ENCODE data around the gene CAMKV. TPM values are rescaled to one million over a fixed set of nuclear protein-coding genes. Genes with fewer than 3 reads are reported as not detected.

Gene CAMKV
- total RNA-seq, 1 experiment from 2014 or later, result not detected

DNA sequence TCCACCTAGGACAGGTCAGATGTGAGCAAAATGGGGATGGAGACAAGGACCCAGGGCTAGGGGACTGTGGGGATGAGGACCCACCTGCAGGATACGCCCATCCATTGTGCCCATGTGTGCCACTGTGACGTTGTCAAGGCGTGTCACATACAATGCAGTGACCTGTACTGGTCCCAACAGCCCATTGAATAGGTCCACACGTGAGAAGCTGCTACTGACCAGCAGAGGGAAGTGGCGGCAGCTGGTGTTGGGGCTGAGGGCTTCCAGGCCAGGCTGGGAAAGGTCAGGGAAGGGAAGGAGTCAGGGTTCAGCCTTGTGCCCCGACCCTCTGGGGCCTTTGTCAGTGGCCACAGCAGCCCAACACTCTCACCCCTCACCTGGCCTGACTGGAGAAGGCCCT is 29.3 kb upstream of the CAMKV start:
- no peak for DNase-seq (ENCODE audit: low spot score)

DNA sequence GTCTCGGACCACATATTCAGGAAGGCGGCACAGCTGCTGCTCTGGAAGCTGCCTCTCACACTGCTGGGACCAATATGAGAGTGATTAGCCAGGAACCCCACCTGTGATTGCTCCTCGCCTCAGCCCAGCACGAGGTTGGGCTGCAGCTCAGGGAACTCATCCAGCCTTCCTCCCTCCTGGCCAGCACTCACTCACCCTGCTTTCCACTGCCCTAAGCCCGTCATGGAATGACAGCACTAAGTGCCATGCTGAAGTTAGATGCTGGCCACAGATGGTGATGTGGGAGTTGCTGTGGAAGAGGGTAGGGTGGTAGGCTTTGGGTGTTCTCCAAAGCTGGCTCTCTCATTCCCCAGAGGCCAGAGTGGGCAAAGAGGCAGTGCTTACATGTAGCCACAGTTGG is 26.6 kb upstream of the CAMKV start:
- no peak for DNase-seq (ENCODE audit: low spot score)

DNA sequence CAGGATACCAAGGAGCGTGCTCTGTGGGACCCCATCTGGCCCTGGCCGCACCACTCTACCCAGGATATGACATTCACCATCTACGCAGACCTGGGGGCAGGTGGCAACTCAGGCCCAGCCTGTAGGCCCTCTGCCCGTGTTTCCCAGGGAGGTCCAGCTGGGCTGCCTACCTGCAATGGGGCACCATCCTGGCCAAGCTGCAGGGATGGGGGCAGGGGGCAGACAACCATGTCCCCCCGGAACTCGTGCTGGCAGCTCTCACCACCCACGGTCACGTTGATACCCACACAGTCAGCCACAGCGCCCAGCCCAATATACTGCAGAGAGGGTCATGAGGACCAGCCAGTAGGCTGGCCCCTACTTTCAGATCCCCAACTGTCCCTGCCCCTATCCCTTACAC is 26.1 kb upstream of the CAMKV start:
- DNase-seq (ENCODE audit: low spot score), result no peak

DNA sequence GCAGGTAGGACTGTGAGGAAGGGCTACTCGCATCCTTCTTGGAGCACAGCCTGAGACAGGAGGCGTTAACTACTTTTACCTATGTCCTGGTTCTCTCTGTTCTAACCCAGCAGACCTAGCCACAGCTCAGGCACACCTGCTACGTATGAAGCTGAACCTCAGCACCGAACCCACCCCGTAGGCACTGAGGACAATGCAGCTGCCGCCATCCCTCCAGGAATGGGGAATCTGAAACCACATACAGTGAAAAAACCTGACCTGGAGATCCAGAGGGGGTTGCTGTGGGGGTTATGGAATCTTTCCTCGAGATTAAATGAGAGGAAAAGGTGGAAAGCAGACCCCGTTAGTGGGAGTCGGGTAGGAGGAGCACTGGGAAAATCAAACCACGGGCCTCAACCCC is 19.6 kb upstream of the CAMKV start:
- DNase-seq (ENCODE audit: low spot score), result no peak

DNA sequence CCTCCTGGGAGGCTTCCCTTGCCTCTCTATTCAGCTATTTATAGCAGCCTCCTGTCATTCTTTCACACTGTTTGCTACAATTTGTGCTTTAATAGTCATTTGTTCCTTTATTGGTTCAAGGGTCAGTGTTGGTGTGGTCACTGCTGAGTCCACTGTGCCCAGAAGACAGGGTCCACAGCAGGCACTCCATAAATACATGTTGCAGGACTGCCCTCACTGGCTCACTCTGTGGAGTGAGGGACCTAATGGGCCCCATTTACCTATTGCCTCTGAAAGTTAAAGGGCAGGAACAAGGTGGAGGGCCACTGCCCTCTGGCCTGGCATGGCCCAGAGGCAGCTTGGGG is 17.2 kb upstream of the CAMKV start:
- DNase-seq (ENCODE audit: low spot score), result no peak

DNA sequence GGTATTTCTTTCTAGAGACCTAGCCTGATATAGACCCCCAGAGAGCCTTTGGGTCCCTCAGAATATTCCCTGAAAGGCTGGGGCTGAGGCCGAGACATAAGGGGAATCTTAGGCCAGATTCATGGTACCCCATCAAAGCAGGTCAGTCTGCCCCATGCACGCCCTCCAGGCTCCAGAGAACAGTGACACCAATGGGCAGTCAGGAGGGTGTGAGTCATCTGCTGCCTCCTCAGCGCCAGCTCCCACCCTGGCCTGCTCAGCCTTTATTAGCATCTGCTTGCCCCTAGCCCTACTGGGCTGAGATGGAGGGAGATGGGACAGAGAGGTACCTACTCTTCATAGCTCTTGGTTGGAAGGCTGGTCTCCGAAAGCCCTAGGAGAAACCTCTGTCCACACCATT is 14.3 kb upstream of the CAMKV start:
- DNase-seq (ENCODE audit: low spot score), result no peak

DNA sequence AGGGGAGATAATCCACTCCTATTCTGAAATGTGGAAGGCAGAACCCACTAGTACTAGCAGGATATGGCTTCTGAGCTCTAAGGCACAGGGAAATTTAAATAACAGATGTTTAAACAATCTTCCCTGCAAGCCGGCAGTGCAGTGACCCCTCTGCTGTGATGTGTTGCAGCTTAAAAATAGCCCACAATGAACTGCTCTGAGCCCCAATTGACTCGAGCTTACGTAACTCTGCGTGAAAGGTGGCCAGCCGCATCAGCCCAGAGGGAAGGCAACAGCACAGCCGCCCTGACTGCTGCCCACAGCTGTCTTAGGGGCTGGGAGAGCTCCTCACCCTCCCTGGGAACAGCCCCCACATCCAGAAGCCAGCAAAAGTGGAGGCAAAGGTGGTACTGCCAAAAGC is 12.5 kb upstream of the CAMKV start:
- DNase-seq (ENCODE audit: low spot score), result no peak

DNA sequence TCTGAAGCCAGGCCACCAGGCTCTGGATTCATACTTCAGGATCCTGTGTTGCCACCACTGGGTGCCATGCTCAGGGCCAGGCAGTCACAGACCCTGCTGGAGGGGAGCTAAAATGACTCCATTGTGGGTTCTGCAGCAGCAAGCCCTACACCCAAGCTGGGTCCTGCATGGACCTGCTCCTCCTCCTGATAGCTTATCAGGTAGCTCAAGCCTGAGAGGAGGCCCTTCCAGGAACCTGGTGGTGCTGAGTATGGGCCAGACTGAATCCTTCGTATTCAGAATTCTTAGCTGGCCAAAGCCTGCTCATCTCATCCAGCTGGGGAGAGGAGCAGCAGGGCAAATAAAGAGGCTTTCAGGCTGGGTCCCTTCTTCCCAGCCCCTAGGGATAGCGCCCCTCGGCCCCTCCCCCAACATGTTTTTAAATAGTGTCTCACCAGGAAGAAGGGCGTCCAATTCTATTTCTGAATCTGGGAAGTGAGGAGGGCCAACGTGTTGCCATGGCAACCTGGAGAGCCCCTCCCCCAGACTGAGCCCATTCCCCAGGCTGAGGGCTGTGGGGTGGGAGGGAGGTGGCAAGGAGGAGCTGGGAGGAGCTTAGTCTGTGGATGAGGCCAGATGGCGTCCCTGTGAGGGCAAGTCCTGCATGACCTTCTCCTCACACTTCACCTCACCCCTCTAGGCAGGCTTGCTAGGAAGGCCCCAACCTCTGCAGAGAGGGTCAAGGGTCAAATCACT is 11.0 kb upstream of the CAMKV start:
- no peak for DNase-seq (ENCODE audit: low spot score)

DNA sequence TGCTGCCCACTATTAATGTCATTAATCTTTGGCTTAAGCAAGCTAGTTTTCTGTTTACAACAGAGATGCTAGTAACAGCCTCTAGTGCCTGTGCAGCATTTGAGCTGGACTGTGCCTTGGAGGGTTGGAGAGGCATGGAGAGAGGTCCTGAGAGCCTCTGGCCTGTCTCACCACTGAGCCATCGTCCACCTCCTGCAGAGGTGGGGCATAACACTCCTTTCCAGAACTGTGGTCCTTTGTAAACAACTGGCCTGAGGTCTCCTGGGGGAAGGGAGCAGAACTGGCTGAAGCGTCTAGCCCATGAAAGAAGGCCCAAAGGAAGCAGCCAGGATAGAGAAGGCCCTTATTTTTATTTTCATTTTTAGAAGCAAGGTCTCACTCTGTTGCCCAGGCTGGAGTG is 10.0 kb upstream of the CAMKV start:
- no peak for DNase-seq (ENCODE audit: low spot score)

DNA sequence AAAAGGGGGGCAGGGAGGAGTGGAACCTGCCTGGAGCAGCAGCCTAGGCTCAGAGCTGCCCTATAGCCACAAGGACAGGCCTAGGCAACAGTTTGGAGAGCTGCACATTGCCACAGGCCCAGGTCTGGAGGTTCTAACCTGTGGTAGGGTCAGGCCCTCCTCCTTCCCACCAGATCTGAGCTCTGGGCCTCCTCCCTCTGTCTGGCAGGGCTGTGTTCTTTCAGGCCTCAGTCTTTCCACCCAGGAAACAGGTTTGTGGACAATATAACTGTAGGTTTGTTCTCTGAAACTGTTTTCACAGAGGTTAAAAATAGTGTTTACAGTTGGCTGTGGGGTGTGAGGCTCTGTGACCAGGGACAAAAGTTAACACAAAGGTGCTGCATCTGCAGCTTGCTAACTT is 9.0 kb upstream of the CAMKV start:
- DNase-seq (ENCODE audit: low spot score), result no peak

DNA sequence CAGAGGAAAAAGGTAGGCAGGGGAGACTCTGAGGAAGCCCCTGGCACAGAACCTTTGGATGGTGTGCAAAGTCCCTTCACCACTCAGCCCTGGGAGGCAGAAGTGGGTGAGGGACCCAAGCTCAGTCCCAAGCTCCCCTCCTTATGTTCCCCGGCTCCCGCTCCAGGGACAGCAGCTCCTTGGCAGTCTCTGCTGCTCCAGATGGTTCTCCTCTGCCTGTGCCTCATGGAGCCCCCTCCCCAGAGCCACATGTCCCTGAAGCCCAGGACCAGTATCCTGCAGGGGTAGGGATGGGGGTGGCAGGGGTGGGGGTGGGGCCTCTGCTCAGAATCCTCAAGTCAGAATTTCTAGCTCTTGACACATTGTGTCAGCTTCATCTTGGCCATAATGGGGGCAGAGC is 8.0 kb upstream of the CAMKV start:
- DNase-seq (ENCODE audit: low spot score), result no peak

DNA sequence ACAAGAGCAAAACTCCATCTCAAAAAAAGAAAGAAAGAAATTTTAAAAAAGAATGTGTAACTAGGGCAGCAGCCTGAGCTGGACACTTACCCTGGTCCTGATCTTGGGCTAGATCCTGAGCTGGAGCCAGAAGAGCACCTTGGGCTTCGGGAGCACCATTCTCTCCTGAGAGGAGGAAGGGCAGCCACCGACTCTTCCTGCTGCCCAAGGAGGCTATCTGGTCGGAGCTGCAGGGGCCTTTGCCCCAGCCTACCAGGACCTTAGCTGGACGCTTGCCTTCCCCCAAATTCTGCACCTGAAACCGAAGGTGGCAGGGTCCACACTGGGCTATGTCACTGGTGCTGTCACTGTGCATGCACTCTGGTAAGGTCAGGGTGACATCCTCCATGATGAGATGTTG is 6.9 kb upstream of the CAMKV start:
- DNase-seq (ENCODE audit: low spot score), result no peak

DNA sequence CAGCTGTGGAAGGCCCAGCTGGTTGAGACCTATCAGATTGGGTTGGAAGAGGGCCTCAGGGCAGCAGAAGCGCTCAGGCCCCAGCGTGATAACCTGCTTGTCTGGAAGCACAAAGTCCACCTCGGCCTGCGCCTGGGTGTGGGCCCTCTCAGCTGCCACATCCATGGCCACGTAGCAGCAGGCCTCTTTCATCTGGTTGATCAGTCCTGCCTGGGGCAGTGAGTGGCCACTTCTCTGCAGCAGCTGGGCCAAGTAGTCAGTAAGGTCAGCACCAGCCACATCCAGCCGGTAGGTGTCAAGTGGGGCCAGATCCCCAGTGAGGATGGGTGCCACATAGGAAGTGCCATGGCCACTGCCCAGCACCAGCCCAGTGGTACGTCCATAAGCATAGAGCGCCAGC is 3.9 kb upstream of the CAMKV start:
- DNase-seq (ENCODE audit: low spot score), result no peak

DNA sequence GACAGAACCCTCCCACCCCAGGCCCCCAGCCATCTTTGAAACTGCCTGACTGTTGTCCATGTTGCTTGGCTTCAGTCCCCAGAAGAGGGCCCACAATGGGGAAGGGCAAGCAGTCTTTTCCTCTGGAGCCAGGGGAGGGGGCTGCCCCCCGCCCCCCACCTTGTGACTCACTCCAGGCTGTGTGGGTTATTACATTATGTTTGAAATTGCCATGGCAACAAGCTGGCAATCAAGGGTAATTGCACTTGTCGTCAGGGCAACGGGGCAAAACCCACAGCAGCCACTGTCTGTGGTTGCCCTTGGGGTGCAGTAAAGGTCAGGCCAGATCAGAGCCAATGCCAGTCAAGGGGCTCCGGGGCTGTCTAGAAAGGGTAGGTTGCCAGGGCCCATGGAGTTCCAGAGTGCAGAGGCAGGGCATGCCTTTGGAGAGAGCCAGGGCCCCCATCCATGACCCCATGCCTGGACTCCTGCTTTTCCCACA is 3.1 kb upstream of the CAMKV start:
- DNase-seq (ENCODE audit: low spot score), result no peak

DNA sequence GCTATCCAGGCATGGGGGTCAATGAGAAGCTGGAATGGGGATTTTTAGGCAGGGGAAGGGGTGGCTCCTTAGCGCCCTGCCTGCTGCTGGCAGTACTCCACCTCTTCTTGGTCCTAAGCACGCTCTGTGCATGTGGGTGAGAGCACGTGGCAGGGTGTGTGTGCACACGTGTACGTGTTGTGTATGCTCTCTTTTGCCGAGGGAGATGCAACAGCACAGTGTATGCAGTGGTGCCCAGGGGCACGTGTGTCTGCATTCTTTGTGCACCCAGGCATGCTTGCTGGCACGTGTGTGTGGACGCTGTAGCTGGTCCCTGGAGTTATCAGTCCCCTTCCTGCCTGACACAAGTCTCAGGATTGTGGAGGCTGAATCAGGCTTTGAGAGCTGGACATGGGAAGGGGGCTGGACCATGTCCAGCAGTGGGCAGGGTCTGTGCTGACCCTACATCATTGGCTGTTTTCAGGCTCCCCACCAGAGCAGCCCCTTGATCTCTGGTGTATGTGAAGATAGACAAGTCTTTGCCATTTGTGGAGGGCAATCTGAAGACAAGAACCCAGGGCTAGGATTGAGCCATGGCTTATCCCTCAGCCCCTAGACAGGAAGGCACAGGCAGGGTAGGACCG is 1.9 kb upstream of the CAMKV start:
- no peak for DNase-seq (ENCODE audit: low spot score)

DNA sequence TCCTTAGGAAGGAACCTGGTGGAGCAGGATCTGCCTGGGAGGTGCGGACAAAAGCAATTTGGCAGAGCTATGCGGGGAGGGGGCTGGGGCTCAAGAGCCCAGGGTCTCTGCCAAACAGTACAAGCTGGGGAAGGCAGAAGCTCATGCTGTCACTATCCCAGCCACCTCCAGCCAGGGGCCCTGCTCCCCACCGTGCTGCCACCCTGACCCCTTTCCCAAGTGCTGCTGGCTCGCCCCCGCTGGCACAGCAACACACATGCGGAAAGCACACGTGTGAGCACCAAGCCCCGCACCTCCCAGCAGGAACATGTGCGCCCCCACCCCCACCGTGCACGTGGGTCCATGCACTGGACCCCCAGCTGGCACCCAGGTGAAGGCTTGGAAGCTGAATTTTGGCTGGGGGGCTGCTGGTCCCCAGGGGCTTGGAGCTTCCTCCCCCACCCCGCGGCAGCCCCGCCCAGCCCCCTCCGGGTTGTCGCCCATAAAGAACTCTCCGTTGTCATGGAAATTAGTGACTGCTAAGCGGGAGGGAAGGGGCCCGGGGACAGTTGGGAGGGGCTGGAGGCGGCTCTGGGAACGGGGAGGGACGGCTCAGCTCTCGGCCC is 742 bp downstream of the CAMKV start:
- DNase-seq (ENCODE audit: low spot score), result no peak

DNA sequence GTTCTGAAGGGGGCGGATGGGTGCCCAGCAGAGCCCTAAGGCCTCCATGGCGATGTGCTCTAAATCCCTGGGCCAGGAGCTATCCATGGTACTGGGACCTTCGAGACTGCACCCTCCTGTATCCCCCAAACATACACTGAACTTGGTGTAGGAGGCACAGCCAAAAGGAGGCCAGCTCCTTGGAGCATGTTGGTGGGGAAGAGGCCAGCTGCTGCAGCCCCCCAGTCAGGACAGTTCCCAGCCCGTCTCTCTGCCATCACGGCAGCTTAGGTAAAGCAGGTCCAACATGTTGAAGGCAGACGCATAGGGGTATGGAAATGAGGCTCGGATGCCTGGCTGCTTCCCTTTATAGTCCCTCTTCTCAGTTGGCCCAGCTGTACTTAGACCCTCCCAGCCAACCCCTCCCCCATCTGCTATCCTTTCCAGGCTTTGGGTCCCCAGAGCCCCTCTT is 1.8 kb downstream of the CAMKV start:
- no peak for DNase-seq (ENCODE audit: low spot score)

DNA sequence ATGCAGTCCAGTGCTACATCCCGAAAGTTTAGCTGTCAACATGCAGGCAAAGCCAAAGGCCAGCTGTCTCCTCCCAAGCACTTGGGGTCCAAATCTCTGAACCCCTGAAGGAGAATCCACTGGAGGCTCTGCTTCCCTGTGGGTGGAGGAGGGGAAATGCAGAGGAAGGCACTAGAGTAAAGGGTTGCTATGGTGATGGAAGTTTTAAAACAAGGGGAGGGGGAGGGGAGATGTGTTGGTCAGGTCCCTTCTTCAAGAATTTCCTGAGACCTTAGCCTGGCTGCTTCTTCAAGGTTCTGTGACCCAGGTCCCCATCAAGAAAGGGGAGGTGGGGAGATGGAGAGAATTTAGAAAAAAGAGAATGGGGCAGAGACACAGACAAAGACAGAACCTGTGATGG is 2.3 kb downstream of the CAMKV start:
- DNase-seq (ENCODE audit: low spot score), result no peak

DNA sequence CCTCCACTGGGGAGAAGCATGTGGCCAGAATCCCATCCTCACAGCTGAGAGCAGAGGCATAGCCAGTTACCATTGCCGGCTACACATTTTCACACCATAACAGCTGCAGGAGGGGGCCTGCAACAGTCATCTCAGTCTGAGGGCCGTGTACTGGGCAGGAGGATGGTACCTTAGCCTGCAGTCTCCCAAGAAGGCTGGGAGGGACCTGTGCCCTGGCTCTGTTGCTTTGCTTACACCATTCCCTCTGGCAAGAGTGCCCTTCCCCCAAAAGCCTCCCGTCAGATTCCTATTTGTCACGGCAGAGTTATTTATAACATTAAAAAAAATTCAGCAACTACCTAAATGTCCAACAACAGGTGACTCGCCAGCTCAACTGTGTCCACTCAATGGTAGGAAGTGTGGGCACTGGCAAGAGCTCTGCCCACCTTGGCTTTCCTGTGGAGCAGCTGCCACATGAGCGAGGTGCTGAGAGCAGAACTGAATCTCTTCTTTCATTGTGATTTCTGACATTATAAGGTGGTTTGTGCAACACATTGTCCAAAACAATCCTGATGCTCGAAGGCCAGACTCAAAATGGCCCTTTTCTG is 4.4 kb downstream of the CAMKV start:
- no peak for DNase-seq (ENCODE audit: low spot score)

DNA sequence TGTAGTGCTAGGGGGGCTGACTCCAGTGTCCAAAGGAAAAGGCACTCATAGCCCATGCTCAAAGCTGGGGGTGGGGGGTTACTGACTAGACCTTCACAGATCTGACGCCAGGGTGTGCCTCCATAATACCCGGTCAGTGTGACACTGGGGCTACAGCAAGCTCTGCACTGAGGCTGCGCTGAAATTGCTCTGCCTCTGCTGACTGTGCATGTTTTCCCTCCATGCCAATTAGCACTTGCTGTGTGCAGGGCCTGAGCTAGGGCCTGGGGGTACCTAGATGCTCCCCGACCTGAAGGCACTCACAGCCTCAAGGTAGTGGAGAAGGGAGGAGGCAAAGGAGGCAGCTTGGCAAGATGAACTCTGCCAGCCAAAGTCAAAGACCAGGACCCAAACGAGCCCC is 5.2 kb downstream of the CAMKV start:
- DNase-seq (ENCODE audit: low spot score), result no peak

DNA sequence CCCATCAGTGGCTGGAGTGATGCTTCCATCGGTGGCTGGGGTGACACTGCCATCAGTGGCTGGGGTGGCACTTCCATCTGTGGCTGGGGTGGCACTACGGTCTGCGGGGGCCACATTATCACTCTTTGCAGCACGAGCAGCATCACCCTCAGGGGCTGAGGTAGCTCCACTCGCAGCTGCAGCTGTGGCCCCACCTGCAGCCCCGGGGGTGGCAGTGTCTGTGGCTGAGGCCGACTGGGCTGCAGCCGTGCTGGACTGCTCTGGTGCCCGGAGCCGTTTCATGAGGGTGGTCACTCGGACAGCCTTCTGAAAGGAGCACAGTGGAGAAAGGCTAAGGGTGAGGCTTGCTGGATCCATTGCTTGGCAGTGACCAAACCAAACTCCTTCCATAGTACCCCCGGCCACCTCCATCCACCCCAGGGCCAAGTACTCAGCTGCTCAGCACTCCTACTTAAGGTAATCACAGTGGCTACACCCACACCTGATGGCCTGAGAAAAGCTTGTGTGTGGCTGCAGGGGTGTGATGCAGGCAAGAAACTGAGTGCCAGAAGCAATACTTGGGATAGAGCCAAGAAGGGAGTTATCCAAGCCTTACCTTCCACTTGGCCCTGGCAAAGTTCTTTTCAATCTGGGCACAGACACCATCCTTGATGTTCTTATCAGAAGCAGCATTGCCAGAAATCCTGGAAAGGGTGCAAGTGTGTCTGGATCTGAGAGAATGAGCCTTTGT is 10.0 kb downstream of the CAMKV start:
- DNase-seq (ENCODE audit: low spot score), result no peak
